Measurements from ENCODE around the gene RBM19. TPM values are rescaled to one million over a fixed set of nuclear protein-coding genes. Genes with fewer than 3 reads are reported as not detected.
"Not testable (repeated sequence)": the region's sequence is repeated elsewhere in the genome, so short reads cannot be mapped to it uniquely, and the experiment has no call there.

Gene RBM19
- total RNA-seq, 1 donor from 2014 or later = 77.0 TPM

DNA sequence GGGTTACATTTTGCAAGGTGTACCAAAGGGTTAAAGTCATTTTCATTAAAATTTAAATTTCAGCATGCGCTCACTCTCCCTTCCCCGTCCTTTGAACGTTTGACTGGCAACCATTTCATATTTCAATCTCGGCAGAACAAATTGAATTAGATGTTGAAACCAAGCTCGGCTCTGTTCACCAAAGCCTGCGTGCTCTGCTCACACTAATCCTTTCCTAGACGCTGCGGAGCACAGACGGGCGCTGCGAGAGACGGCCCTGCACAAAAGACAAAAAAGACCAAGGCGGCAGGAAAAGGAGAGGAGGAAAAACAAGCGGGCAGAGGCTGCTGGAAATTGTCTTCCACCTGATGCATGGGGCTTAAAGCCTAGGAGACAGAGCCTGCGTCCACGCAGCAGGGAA lies 149.3 kb downstream of the RBM19 start:
- Mint-ChIP-seq H3K27me3 (no peaks in the 10 kb centered on the region), H3K9me3 (no peaks in the 10 kb centered on the region), H3K36me3 (ENCODE audit: low read depth) (peaks cover 40% of the 10 kb centered on the region), H3K4me3 (no peak overlapping the region), H3K27ac (no peak overlapping the region), H3K4me1 (no peaks in the 10 kb centered on the region)
- DNase-seq (no peak), ATAC-seq (ENCODE audit: low read depth) (no peak)
- CTCF ChIA-PET = no interaction called here
- TF ChIP-seq, protein P1, sequence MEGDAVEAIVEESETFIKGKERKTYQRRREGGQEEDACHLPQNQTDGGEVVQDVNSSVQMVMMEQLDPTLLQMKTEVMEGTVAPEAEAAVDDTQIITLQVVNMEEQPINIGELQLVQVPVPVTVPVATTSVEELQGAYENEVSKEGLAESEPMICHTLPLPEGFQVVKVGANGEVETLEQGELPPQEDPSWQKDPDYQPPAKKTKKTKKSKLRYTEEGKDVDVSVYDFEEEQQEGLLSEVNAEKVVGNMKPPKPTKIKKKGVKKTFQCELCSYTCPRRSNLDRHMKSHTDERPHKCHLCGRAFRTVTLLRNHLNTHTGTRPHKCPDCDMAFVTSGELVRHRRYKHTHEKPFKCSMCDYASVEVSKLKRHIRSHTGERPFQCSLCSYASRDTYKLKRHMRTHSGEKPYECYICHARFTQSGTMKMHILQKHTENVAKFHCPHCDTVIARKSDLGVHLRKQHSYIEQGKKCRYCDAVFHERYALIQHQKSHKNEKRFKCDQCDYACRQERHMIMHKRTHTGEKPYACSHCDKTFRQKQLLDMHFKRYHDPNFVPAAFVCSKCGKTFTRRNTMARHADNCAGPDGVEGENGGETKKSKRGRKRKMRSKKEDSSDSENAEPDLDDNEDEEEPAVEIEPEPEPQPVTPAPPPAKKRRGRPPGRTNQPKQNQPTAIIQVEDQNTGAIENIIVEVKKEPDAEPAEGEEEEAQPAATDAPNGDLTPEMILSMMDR (IDR thresholded peaks at IDR 0.05) = no peak
- POLR2A ChIA-PET = no interaction called here
- intact Hi-C loops (cut with micrococcal nuclease) = no loop called here

DNA sequence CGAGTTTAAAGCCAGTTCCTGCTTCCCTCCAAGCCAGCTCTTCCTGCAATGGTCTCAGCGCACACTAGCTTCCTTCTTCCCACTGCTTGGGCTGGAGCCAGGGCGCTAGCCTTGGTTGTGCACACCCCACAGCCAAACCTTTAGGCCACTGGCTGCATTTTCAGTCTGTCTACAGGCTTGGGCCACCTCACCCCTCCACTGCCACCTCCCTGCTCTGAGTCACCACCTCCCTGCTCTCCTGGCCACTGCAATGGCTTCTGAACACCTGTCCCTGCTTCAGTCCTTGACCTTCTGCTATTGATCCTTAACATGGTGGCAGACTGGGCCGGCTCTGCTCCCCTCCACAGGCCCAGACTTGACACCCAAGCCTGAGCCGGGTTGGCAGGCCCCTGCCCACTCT lies 151.1 kb downstream of the RBM19 start:
- Mint-ChIP-seq H3K9me3 (no peaks in the 10 kb centered on the region), H3K4me1 (no peaks in the 10 kb centered on the region), H3K27ac (no peak overlapping the region), H3K36me3 (ENCODE audit: low read depth) (peaks cover 27% of the 10 kb centered on the region), H3K4me3 (no peak overlapping the region), H3K27me3 (no peaks in the 10 kb centered on the region)
- CTCF ChIA-PET = no interaction called here
- POLR2A ChIA-PET = no interaction called here
- ATAC-seq (ENCODE audit: low read depth) (no peak), DNase-seq (no peak)
- intact Hi-C loops (cut with micrococcal nuclease) = no loop called here
- TF ChIP-seq, protein P1 (IDR thresholded peaks at IDR 0.05) = no peak

- CTCF ChIA-PET = no interaction called here
- ATAC-seq (ENCODE audit: low read depth) = no peak
- Mint-ChIP-seq H3K27me3 (no peaks in the 10 kb centered on the region), H3K36me3 (ENCODE audit: low read depth) (peaks cover 24% of the 10 kb centered on the region), H3K4me1 (no peaks in the 10 kb centered on the region), H3K27ac (no peak overlapping the region), H3K9me3 (no peaks in the 10 kb centered on the region), H3K4me3 (no peak overlapping the region)
- POLR2A ChIA-PET = no interaction called here
- TF ChIP-seq, protein P1 (IDR thresholded peaks at IDR 0.05) = no peak
- no peak for DNase-seq
- intact Hi-C loops (cut with micrococcal nuclease) = no loop called here
Measured at GRCh38 chr12:113813229-113813541, 152.9 kb downstream of the RBM19 start.

DNA sequence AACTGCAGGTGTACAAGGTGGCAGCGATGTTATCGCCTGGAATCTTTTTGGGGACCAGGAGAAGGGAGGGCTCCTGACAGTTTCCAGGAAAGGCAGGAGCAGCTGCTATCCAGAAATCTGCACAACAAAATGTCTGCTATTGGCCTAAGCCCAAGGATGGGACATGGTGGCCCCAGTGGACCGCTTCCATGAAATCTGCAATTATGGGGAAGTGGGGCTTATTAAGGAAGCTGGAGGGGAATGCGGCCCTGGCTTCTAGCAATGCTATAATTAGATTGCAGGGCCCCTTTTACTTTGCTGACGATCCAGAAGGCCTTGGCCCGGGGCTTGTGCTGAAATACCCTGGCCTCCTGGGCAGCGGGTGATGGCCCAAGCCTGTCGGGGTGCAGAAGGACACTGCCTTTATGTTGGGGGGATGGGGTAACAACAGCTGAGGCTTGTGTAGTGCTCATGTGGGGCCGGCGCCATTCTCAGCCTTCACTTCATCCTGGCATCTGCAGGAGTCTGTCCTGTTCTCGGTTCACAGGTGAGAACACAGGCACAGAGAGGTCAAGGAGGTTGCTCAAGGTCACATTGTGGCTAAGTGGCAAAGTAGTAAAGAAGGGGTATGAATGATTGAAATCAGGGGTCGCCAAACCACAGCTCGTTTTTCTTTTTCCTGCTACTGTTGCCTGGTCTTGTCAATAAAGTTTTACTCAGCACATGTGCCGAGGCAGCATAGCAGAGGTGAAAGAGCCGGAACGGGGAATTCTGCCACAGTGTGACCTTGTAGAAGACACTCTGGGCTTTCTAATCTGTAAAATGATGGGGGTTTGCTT lies 153.5 kb downstream of the RBM19 start:
- H3K9me3 Mint-ChIP-seq = no peaks in the 10 kb centered on the region
- DNase-seq (no peak), ATAC-seq (ENCODE audit: low read depth) (no peak)
- H3K27me3 Mint-ChIP-seq = no peaks in the 10 kb centered on the region
- H3K4me1 Mint-ChIP-seq = no peaks in the 10 kb centered on the region
- intact Hi-C loops (cut with micrococcal nuclease) = no loop called here
- TF ChIP-seq, protein P1 (IDR thresholded peaks at IDR 0.05) = no peak
- peaks cover 24% of the 10 kb centered on the region for H3K36me3 Mint-ChIP-seq (ENCODE audit: low read depth)
- POLR2A ChIA-PET = interaction anchor here (0.5 kb wide), 1 partner anchor 451 kb away, joined by 5 read pairs; no protein-coding TSS in a partner anchor
- H3K4me3 Mint-ChIP-seq = no peak overlapping the region
- CTCF ChIA-PET = no interaction called here
- no peak overlapping the region for H3K27ac Mint-ChIP-seq

- DNase-seq; H3K27ac Mint-ChIP-seq; POLR2A ChIA-PET; ATAC-seq (ENCODE audit: low read depth); H3K4me3 Mint-ChIP-seq; intact Hi-C loops (cut with micrococcal nuclease); H3K4me1 Mint-ChIP-seq; H3K9me3 Mint-ChIP-seq; CTCF ChIA-PET; H3K27me3 Mint-ChIP-seq: not testable (repeated sequence)
- H3K36me3 Mint-ChIP-seq (ENCODE audit: low read depth) = peaks cover 10% of the 10 kb centered on the region
Measured at GRCh38 chr12:113809462-113810220, 156.5 kb downstream of the RBM19 start.
